A549 (cell line): ENCODE measurements around the gene DNASE2. TPM values are rescaled to one million over a fixed set of nuclear protein-coding genes. Genes with fewer than 3 reads are reported as not detected.
A peak's percentile ranks its signal among the peaks of the same experiment; 100 is the strongest.

Experiments
- ATAC-seq, 2 experiments: fragments of 200-7000 bp in 1 of 2; fragments of >200 bp in 1 of 2; cut with Nextera tagmentation in 1 of 2; cut with Tn5 transposase in 1 of 2; 3 replicates each; pipeline versions ENCODE4 v1.8.0 to v1.9.1; 2018 to 2020; ENCODE audit warnings: mild to moderate bottlenecking in 1 of 2, moderate library complexity in 1 of 2
- CTCF ChIA-PET: fragments of 300-600 bp; sonication (Branson Sonifier 250); formaldehyde crosslinking; extraction: SDS; loops from one replicate; lab custom pipeline; 2021; ENCODE audit warnings: antibody characterized with exemption, inconsistent platforms; lab: Yijun Ruan, JAX
- POLR2A ChIA-PET: fragments of 350-600 bp; formaldehyde crosslinking; extraction: SDS; loops from one replicate; lab custom pipeline; 2021; ENCODE audit warnings: antibody characterized with exemption, inconsistent platforms; lab: Yijun Ruan, JAX
- DNase-seq, 2 experiments: peaks; one replicate each; pipeline versions ENCODE4 v3.0.0 to v3.0.0-alpha.2; 2011 to 2016; ENCODE audit warnings: low read depth in 1 of 2, low spot score in 1 of 2
- FAIRE-seq: peaks from 2 replicates; lab custom pipeline; 2011; peaks lifted over from hg19 to GRCh38; lab: Jason Lieb, UNC
- H3K27ac ChIP-seq, 2 experiments: fragments of >200 bp; sonication (Bioruptor Twin); formaldehyde crosslinking; 3 replicates each; pipeline ENCODE4 v1.5.1; 2016 to 2017
- H3K4me1 ChIP-seq: fragments of >200 bp; sonication (Bioruptor Twin); formaldehyde crosslinking; 3 replicates; pipeline ENCODE4 v1.6.1; 2016
- H3K4me2 ChIP-seq: fragments of >200 bp; sonication (Bioruptor Twin); formaldehyde crosslinking; 3 replicates; pipeline ENCODE4 v1.6.1; 2016
- H3K4me3 ChIP-seq: fragments of >200 bp; sonication (Bioruptor Twin); formaldehyde crosslinking; 3 replicates; pipeline ENCODE4 v1.5.1; 2016
- H3K9me3 ChIP-seq: fragments of >200 bp; sonication (Bioruptor Twin); formaldehyde crosslinking; 3 replicates; pipeline ENCODE4 v1.6.1; 2016
- BHLHE40 ChIP-seq: IDR thresholded peaks from 2 replicates; pipeline ENCODE4 v1.6.1; 2012; ENCODE audit warnings: low read depth, low read length, inconsistent platforms
- EHF ChIP-seq: fragments of 250-450 bp; sonication (Bioruptor Pico); IDR thresholded peaks from 2 replicates; pipeline ENCODE4 v1.5.0; 2020; ENCODE audit warnings: mild to moderate bottlenecking
- EP300 ChIP-seq, 2 experiments: fragments of >200 bp; sonication (Bioruptor Twin); formaldehyde crosslinking; IDR thresholded peaks; 2 replicates in 1 of 2; 3 replicates in 1 of 2; pipeline ENCODE4 v1.6.1; 2016 to 2017
- ESRRA ChIP-seq: fragments of 150-350 bp; IDR thresholded peaks from 2 replicates; pipeline ENCODE4 v1.6.1; 2014; ENCODE audit warnings: mild to moderate bottlenecking, low read length, borderline replicate concordance
- GATA3 ChIP-seq: IDR thresholded peaks from 2 replicates; pipeline ENCODE4 v1.6.1; 2012; ENCODE audit warnings: borderline replicate concordance
- HDAC2 ChIP-seq: fragments of 200-600 bp; sonication (generic); IDR thresholded peaks from 2 replicates; pipeline ENCODE4 v1.6.1; 2016
- HOXA7 ChIP-seq: fragments of 250-450 bp; sonication (Bioruptor Pico); IDR thresholded peaks from 2 replicates; pipeline ENCODE4 v1.5.0; 2020; ENCODE audit warnings: mild to moderate bottlenecking, moderate library complexity
- HOXB5 ChIP-seq: fragments of 250-450 bp; sonication (Bioruptor Pico); IDR thresholded peaks from 2 replicates; pipeline ENCODE4 v1.5.0; 2020; ENCODE audit warnings: mild to moderate bottlenecking, moderate library complexity
- JUN ChIP-seq, 2 experiments: fragments of >200 bp; sonication (Bioruptor Twin); formaldehyde crosslinking; IDR thresholded peaks; 2 replicates in 1 of 2; 3 replicates in 1 of 2; pipeline ENCODE4 v1.6.1; 2016 to 2017
- KDM5A ChIP-seq: fragments of 200-600 bp; sonication (generic); IDR thresholded peaks from 2 replicates; pipeline ENCODE4 v1.6.1; 2016; ENCODE audit warnings: antibody characterized with exemption, mild to moderate bottlenecking
- NFE2L2 ChIP-seq: fragments of 150-350 bp; conservative IDR thresholded peaks from 2 replicates; pipeline ENCODE4 v1.6.1; 2014; ENCODE audit warnings: low read length
- NPAS2 ChIP-seq: fragments of 250-450 bp; sonication (Bioruptor Pico); IDR thresholded peaks from 2 replicates; pipeline ENCODE4 v1.8.0; 2022; ENCODE audit warnings: mild to moderate bottlenecking, moderate library complexity, borderline replicate concordance
- POLR2A ChIP-seq: IDR thresholded peaks from 2 replicates; pipeline ENCODE4 v1.6.1; 2012; ENCODE audit warnings: mild to moderate bottlenecking, low read length
- POLR2AphosphoS2 ChIP-seq: conservative IDR thresholded peaks from 2 replicates; pipeline ENCODE4 v1.6.1; 2012; ENCODE audit warnings: low read length, improper control_type of control experiment, inconsistent platforms
- RAD21 ChIP-seq, 2 experiments: fragments of >200 bp in 1 of 2; sonication (Bioruptor Twin) in 1 of 2; formaldehyde crosslinking in 1 of 2; IDR thresholded peaks in 1 of 2; conservative IDR thresholded peaks in 1 of 2; 2 replicates in 1 of 2; 3 replicates in 1 of 2; pipeline ENCODE4 v1.6.1; 2012 to 2018; ENCODE audit warnings: inconsistent platforms in 1 of 2
- RCOR1 ChIP-seq: fragments of 150-350 bp; IDR thresholded peaks from 2 replicates; pipeline ENCODE4 v1.6.1; 2014; ENCODE audit warnings: antibody characterized with exemption, low read length, low read depth
- RNF2 ChIP-seq: fragments of 200-600 bp; sonication (generic); IDR thresholded peaks from 2 replicates; pipeline ENCODE4 v1.6.1; 2016; ENCODE audit warnings: low read depth, mild to moderate bottlenecking, antibody characterized with exemption, moderate library complexity, borderline replicate concordance
- SREBF2 ChIP-seq: fragments of 450-650 bp; IDR thresholded peaks from 2 replicates; pipeline ENCODE4 v1.6.1; 2014; ENCODE audit warnings: mild to moderate bottlenecking, moderate library complexity
- TP53 ChIP-seq: fragments of 250-450 bp; sonication (Bioruptor Pico); IDR thresholded peaks from 2 replicates; pipeline ENCODE4 v1.5.0; 2021; ENCODE audit warnings: mild to moderate bottlenecking, moderate library complexity
- ZSCAN20 ChIP-seq: fragments of 250-450 bp; sonication (Bioruptor Pico); IDR thresholded peaks from 2 replicates; pipeline ENCODE4 v1.8.0; 2022; ENCODE audit warnings: mild to moderate bottlenecking, moderate library complexity
- WGBS: methylation state at CpG from one replicate; pipeline ENCODE4 v1.1.6; 2017; ENCODE audit errors: missing lambda C conversion rate; 5-methylcytosine and 5-hydroxymethylcytosine counted together
- polyA plus RNA-seq, 4 experiments: library from polyadenylated mRNA; depleted of rRNA in 3 of 4; stranded (reverse); fragments of >200 nt; fragmentation: RNase III in 1 of 4; extraction: RNeasy Plus Mini Kit Qiagen cat#74134 plus additional on column Dnase treatment in 1 of 4; gene quantifications; 2 replicates in 3 of 4; 3 replicates in 1 of 4; pipeline ENCODE4 v1.2.3, GENCODE V29; 2011 to 2017
- TF ChIP-seq, protein P1 (sequence below): fragments of 150-350 bp; IDR thresholded peaks from 2 replicates; pipeline ENCODE4 v1.6.1; 2014; ENCODE audit warnings: low read depth, mild to moderate bottlenecking, low read length
- TF ChIP-seq, protein P2 (sequence below): fragments of 200-600 bp; sonication (generic); IDR thresholded peaks from 2 replicates; pipeline ENCODE4 v1.6.1; 2016; ENCODE audit warnings: antibody characterized with exemption, mild to moderate bottlenecking, moderate library complexity
- TF ChIP-seq, protein P3 (sequence below): fragments of 250-450 bp; sonication (Bioruptor Pico); IDR thresholded peaks from 2 replicates; pipeline ENCODE4 v1.5.0; 2020; ENCODE audit warnings: low read depth, mild to moderate bottlenecking, moderate library complexity
- TF ChIP-seq, protein P4 (sequence below): IDR thresholded peaks from 2 replicates; pipeline ENCODE4 v1.6.1; 2012

Gene DNASE2
- polyA plus RNA-seq, 2 of the 4 experiments (the other 2 are of a cell fraction) = 15.7 to 24.9 TPM

DNA sequence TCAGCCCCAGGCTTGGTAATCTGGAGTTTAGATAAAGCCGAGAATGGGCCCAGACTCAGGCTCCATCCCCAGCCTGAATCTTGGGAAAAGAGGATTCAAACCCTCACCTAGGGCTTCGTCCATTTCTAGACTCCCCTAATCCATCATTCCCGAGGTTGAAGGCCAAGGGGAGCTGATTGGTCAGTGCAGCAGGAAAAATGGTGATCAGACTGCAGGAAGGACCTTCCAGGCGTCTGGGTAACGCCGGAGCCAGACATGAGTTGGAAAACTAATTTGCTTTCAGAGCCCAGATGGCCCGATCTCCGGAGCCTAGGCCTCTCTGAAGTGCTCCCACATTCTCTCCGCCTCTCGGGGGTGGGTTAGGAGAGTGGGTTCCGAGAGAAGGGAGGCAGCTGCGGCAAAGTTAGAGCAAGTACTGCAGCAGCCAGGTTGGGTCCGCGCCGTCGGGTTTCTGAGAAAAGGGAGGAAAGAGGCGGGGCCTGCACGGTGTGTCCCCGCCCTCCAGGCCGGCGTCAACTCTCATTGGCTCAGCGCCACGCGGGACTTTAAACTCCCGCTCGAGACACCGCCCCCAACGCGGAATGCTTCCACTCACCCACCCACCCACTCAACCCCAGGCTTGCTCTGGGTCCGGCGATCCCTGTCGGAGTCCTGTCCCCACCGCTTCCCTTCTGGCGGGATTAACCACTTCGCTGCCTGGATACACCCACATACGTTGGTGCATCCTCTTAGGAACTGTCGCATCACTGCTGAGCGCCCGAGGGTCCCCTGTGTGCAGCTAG, 46.1 kb downstream of the DNASE2 start:
- ATAC-seq = peak in 1 of 2 experiments; percentile 40; a peak in 3 of 6 replicates
- no peak overlapping the region for H3K27ac ChIP-seq
- TF ChIP-seq BHLHE40 (no peak), JUN (IDR thresholded peaks at IDR 0.05) (no peak), RAD21 (conservative IDR thresholded peaks at IDR 0.05 in 1 of 2, IDR thresholded peaks at IDR 0.05 in 1 of 2) (no peak), EP300 (IDR thresholded peaks at IDR 0.05) (no peak), POLR2A (no peak), NPAS2 (no peak), POLR2AphosphoS2 (no peak), ZSCAN20 (CRISPR knock-in tag) (no peak), KDM5A (no peak), HDAC2 (no peak), RNF2 (no peak), SREBF2 (no peak)
- TF ChIP-seq, protein P1, sequence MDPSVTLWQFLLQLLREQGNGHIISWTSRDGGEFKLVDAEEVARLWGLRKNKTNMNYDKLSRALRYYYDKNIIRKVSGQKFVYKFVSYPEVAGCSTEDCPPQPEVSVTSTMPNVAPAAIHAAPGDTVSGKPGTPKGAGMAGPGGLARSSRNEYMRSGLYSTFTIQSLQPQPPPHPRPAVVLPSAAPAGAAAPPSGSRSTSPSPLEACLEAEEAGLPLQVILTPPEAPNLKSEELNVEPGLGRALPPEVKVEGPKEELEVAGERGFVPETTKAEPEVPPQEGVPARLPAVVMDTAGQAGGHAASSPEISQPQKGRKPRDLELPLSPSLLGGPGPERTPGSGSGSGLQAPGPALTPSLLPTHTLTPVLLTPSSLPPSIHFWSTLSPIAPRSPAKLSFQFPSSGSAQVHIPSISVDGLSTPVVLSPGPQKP = no peak
- TF ChIP-seq, protein P2, sequence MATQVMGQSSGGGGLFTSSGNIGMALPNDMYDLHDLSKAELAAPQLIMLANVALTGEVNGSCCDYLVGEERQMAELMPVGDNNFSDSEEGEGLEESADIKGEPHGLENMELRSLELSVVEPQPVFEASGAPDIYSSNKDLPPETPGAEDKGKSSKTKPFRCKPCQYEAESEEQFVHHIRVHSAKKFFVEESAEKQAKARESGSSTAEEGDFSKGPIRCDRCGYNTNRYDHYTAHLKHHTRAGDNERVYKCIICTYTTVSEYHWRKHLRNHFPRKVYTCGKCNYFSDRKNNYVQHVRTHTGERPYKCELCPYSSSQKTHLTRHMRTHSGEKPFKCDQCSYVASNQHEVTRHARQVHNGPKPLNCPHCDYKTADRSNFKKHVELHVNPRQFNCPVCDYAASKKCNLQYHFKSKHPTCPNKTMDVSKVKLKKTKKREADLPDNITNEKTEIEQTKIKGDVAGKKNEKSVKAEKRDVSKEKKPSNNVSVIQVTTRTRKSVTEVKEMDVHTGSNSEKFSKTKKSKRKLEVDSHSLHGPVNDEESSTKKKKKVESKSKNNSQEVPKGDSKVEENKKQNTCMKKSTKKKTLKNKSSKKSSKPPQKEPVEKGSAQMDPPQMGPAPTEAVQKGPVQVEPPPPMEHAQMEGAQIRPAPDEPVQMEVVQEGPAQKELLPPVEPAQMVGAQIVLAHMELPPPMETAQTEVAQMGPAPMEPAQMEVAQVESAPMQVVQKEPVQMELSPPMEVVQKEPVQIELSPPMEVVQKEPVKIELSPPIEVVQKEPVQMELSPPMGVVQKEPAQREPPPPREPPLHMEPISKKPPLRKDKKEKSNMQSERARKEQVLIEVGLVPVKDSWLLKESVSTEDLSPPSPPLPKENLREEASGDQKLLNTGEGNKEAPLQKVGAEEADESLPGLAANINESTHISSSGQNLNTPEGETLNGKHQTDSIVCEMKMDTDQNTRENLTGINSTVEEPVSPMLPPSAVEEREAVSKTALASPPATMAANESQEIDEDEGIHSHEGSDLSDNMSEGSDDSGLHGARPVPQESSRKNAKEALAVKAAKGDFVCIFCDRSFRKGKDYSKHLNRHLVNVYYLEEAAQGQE = no peak
- TF ChIP-seq, protein P3, sequence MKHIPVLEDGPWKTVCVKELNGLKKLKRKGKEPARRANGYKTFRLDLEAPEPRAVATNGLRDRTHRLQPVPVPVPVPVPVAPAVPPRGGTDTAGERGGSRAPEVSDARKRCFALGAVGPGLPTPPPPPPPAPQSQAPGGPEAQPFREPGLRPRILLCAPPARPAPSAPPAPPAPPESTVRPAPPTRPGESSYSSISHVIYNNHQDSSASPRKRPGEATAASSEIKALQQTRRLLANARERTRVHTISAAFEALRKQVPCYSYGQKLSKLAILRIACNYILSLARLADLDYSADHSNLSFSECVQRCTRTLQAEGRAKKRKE = no peak
- no peak for FAIRE-seq
- no peaks in the 10 kb centered on the region for H3K9me3 ChIP-seq
- ChIA-PET CTCF (interaction anchor here (0.6 to 2.2 kb wide), 7 partner anchors 10 to 117 kb away, joined by 3 to 16 read pairs (median 4); no protein-coding TSS in a partner anchor), POLR2A (no interaction called here)
- H3K4me2 ChIP-seq = peak overlapping the region; percentile 72
- 26% methylated on average over 31 of the region's 39 CpGs for WGBS
- H3K4me3 ChIP-seq = peak overlapping the region; percentile 37
- peak in 1 of 2 experiments; percentile 52 for DNase-seq
- peaks cover 17% of the 10 kb centered on the region for H3K4me1 ChIP-seq

DNA sequence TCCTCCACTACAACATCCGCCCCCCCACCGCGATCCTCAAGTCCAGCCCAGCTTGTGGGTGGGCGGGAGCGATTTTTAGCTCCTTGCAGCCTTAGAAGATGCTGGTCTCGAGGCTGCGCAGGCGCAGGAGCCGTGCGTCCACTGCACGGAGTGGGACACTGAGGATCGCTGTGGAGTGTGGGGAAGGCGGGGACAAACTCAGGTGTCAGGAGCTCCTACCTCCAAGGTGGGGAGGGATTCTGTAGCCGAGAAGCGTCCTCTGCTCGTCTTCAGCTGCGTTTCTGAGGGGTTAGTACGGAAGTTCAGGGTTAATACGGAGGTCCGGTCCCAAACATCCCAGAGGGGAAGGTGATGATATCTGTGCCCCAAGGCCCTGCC, 46.7 kb downstream of the DNASE2 start, which contains the start of gene RTBDN:
Gene RTBDN, minus strand, starts transcription at position 14 of the 378 bp plus-strand sequence. CDS start 4,600 bp downstream, outside the sequence.
- ChIA-PET POLR2A (no interaction called here), CTCF (interaction anchor here (1.1 to 2.2 kb wide), 6 partner anchors 10 to 74 kb away, joined by 4 to 16 read pairs (median 4); no protein-coding TSS in a partner anchor)
- Histone ChIP-seq H3K4me3 (peak within 1 kb of the TSS; percentile 55), H3K4me1 (peaks cover 17% of the 10 kb centered on the region), H3K9me3 (no peaks in the 10 kb centered on the region), H3K4me2 (peak within 1 kb of the TSS; percentile 84), H3K27ac (peak within 1 kb of the TSS; percentile 58 to 85)
- 67% methylated on average over 10 of the region's 20 CpGs for WGBS
- DNase-seq = no peak
- no peak for ATAC-seq
- no peak for FAIRE-seq
- TF ChIP-seq RAD21 (conservative IDR thresholded peaks at IDR 0.05 in 1 of 2, IDR thresholded peaks at IDR 0.05 in 1 of 2) (no peak), POLR2A (no peak), HOXA7 (CRISPR knock-in tag) (no peak), EHF (CRISPR knock-in tag) (no peak), GATA3 (no peak), HOXB5 (CRISPR knock-in tag) (no peak), RCOR1 (no peak), ESRRA (no peak), RNF2 (no peak), TP53 (CRISPR knock-in tag) (no peak), NFE2L2 (no peak), EP300 (IDR thresholded peaks at IDR 0.05) (no peak), POLR2AphosphoS2 (no peak)
- TF ChIP-seq, protein P2 = no peak
- TF ChIP-seq, protein P4, sequence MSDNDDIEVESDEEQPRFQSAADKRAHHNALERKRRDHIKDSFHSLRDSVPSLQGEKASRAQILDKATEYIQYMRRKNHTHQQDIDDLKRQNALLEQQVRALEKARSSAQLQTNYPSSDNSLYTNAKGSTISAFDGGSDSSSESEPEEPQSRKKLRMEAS = no peak
